ENCODE measurements around the gene CDK14.

Gene CDK14

GRCh38 chr7:90951986-90952954 is 356.1 kb downstream of the CDK14 start:
- no peak for DNase-seq (ENCODE audit: low read depth)

- no peak for DNase-seq (ENCODE audit: low read depth)
Observed at GRCh38 chr7:90955641-90956207, 359.6 kb downstream of the CDK14 start.

- no peak for DNase-seq (ENCODE audit: low read depth)
Observed at GRCh38 chr7:90957883-90958282, 361.8 kb downstream of the CDK14 start.

- DNase-seq (ENCODE audit: low read depth) = no peak
Observed at GRCh38 chr7:90958647-90959046, 362.5 kb downstream of the CDK14 start.

GRCh38 chr7:90961037-90961725 is 365.1 kb downstream of the CDK14 start:
- DNase-seq (ENCODE audit: low read depth) = no peak

GRCh38 chr7:90965211-90965610 is 369.1 kb downstream of the CDK14 start:
- no peak for DNase-seq (ENCODE audit: low read depth)

GRCh38 chr7:90966346-90966745 is 370.2 kb downstream of the CDK14 start:
- DNase-seq (ENCODE audit: low read depth) = no peak

GRCh38 chr7:90968871-90969270 is 372.8 kb downstream of the CDK14 start:
- no peak for DNase-seq (ENCODE audit: low read depth)

- DNase-seq (ENCODE audit: low read depth) = no peak
Observed at GRCh38 chr7:90972906-90973550, 376.9 kb downstream of the CDK14 start.

GRCh38 chr7:90977056-90977455 is 380.9 kb downstream of the CDK14 start:
- no peak for DNase-seq (ENCODE audit: low read depth)

GRCh38 chr7:90980545-90980944 is 384.4 kb downstream of the CDK14 start:
- no peak for DNase-seq (ENCODE audit: low read depth)

- no peak for DNase-seq (ENCODE audit: low read depth)
Observed at GRCh38 chr7:90982228-90982627, 386.1 kb downstream of the CDK14 start.

GRCh38 chr7:90984692-90985091 is 388.6 kb downstream of the CDK14 start:
- DNase-seq (ENCODE audit: low read depth) = no peak

GRCh38 chr7:90988516-90988915 is 392.4 kb downstream of the CDK14 start:
- no peak for DNase-seq (ENCODE audit: low read depth)

- DNase-seq (ENCODE audit: low read depth) = no peak
Observed at GRCh38 chr7:90988996-90989765, 393.1 kb downstream of the CDK14 start.

GRCh38 chr7:90994121-90994520 is 398.0 kb downstream of the CDK14 start:
- no peak for DNase-seq (ENCODE audit: low read depth)

- DNase-seq (ENCODE audit: low read depth) = no peak
Observed at GRCh38 chr7:90994601-90995000, 398.5 kb downstream of the CDK14 start.

- no peak for DNase-seq (ENCODE audit: low read depth)
Observed at GRCh38 chr7:90995996-90996395, 399.9 kb downstream of the CDK14 start.

GRCh38 chr7:90999989-91000979 is 404.2 kb downstream of the CDK14 start:
- no peak for DNase-seq (ENCODE audit: low read depth)

GRCh38 chr7:91005024-91005423 is 408.9 kb downstream of the CDK14 start:
- no peak for DNase-seq (ENCODE audit: low read depth)

Measured in stimulated activated CD8-positive, alpha-beta memory T cell treated with anti-CD3 and anti-CD28 coated beads, Interleukin-7, amount 100 ng/mL, for 24 hours (primary cell).